Neural cell (in vitro differentiated cells): ENCODE results near the gene MISFA.

Experiments used
- MXI1 ChIP-seq: fragments of 450-650 bp; conservative IDR thresholded peaks from 2 replicates; pipeline ENCODE4 v1.6.1; 2014; ENCODE audit warnings: antibody characterized with exemption, mild to moderate bottlenecking; ENCODE audit not compliant: poor library complexity, severe bottlenecking
- RAD21 ChIP-seq: fragments of 450-650 bp; conservative IDR thresholded peaks from 2 replicates; pipeline ENCODE4 v1.6.1; 2014; ENCODE audit warnings: antibody characterized with exemption, mild to moderate bottlenecking, moderate library complexity
- TF ChIP-seq, protein P1 (sequence below): fragments of 450-650 bp; IDR thresholded peaks from 2 replicates; pipeline ENCODE4 v1.5.1; 2014; ENCODE audit warnings: antibody characterized with exemption, mild to moderate bottlenecking, moderate library complexity; ENCODE audit not compliant: poor library complexity, severe bottlenecking

DNA sequence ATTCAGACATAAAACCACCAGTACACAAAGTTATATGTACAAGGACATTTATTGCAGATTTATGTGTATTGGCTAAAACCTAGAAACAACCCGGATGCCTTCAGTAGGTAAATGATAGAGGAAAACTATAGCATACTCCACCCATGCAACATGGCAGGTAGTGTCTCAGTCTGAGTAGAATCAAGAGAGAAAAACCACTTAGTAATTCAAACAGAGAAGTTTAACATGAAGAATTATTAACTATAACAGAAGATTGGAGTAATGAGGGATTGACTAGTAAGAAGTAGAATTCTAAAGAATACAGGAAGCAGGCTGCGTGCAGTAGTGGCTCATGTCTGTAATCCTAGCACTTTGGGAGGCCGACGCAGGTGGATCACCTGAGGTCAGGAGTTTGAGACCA is 50.8 kb downstream of the MISFA start:
- TF ChIP-seq RAD21 (no peak), MXI1 (no peak)
- TF ChIP-seq, protein P1, sequence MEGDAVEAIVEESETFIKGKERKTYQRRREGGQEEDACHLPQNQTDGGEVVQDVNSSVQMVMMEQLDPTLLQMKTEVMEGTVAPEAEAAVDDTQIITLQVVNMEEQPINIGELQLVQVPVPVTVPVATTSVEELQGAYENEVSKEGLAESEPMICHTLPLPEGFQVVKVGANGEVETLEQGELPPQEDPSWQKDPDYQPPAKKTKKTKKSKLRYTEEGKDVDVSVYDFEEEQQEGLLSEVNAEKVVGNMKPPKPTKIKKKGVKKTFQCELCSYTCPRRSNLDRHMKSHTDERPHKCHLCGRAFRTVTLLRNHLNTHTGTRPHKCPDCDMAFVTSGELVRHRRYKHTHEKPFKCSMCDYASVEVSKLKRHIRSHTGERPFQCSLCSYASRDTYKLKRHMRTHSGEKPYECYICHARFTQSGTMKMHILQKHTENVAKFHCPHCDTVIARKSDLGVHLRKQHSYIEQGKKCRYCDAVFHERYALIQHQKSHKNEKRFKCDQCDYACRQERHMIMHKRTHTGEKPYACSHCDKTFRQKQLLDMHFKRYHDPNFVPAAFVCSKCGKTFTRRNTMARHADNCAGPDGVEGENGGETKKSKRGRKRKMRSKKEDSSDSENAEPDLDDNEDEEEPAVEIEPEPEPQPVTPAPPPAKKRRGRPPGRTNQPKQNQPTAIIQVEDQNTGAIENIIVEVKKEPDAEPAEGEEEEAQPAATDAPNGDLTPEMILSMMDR, result no peak
